K562 (cell line): ENCODE results near the gene OLFML2B. TPM values are rescaled to one million over a fixed set of nuclear protein-coding genes. Genes with fewer than 3 reads are reported as not detected.

Source experiments
- CREM ChIP-seq: IDR thresholded peaks from 2 replicates; pipeline ENCODE4 v1.6.1; 2014; ENCODE audit warnings: antibody characterized with exemption, low read depth
- ETV6 ChIP-seq, 3 experiments: fragments of 150-350 bp in 1 of 3; sonication (generic) in 1 of 3; formaldehyde crosslinking in 1 of 3; IDR thresholded peaks; 2 replicates each; pipeline versions ENCODE4 v1.6.1 to v1.8.0; 2014 to 2022; ENCODE audit warnings: borderline replicate concordance in 2 of 3, low read depth in 2 of 3, antibody characterized with exemption in 1 of 3, low read length in 1 of 3, mild to moderate bottlenecking in 1 of 3, missing genetic modification reagents in 1 of 3
- FOS ChIP-seq: IDR thresholded peaks from 3 replicates; pipeline ENCODE4 v1.6.1; 2011; ENCODE audit not compliant: insufficient read length; ENCODE audit errors: extremely low read depth
- MEF2A ChIP-seq: IDR thresholded peaks from 2 replicates; pipeline ENCODE4 v1.6.1; 2011; ENCODE audit warnings: low read depth, mild to moderate bottlenecking, low read length, moderate library complexity; ENCODE audit not compliant: control insufficient read depth
- MEF2D ChIP-seq: conservative IDR thresholded peaks from 2 replicates; pipeline ENCODE4 v1.6.1; 2016; ENCODE audit warnings: low read depth, missing genetic modification characterization, missing compliant biosample characterization
- MYNN ChIP-seq, 2 experiments: sonication (generic); formaldehyde crosslinking in 1 of 2; IDR thresholded peaks; 2 replicates each; pipeline versions ENCODE4 v1.5.0 to v1.6.1; 2016 to 2020; ENCODE audit warnings: antibody characterized with exemption in 1 of 2, missing genetic modification reagents in 1 of 2
- NFIX ChIP-seq: fragments of 250-450 bp; sonication (Bioruptor Pico); IDR thresholded peaks from 2 replicates; pipeline ENCODE4 v1.4.0; 2020; ENCODE audit warnings: low read depth, mild to moderate bottlenecking, moderate library complexity
- POLR2H ChIP-seq: IDR thresholded peaks from 2 replicates; pipeline ENCODE4 v1.6.1; 2016; ENCODE audit warnings: missing genetic modification characterization, low read depth, mild to moderate bottlenecking, control low read depth, missing compliant biosample characterization, moderate library complexity
- PPARD ChIP-seq: fragments of 250-450 bp; sonication (Bioruptor Pico); IDR thresholded peaks from 2 replicates; pipeline ENCODE4 v1.8.0; 2022; ENCODE audit warnings: inconsistent platforms, mild to moderate bottlenecking, moderate library complexity
- SMAD4 ChIP-seq: fragments of 250-450 bp; sonication (Bioruptor Pico); conservative IDR thresholded peaks from 2 replicates; pipeline ENCODE4 v1.8.0; 2021; ENCODE audit warnings: inconsistent platforms, mild to moderate bottlenecking, moderate library complexity
- TAF1 ChIP-seq: IDR thresholded peaks from 2 replicates; pipeline ENCODE4 v1.6.1; 2011; ENCODE audit warnings: mild to moderate bottlenecking, low read length, moderate library complexity; ENCODE audit not compliant: insufficient read depth, control insufficient read depth, severe bottlenecking; ENCODE audit errors: extremely low read depth
- TBL1XR1 ChIP-seq, 2 experiments: IDR thresholded peaks; 2 replicates each; pipeline ENCODE4 v1.6.1; 2012; ENCODE audit warnings: improper control_type of control experiment in 2 of 2, low read length in 2 of 2, mild to moderate bottlenecking in 1 of 2
- TEAD1 ChIP-seq, 2 experiments: fragments of 450-650 bp in 1 of 2; sonication (generic) in 1 of 2; formaldehyde crosslinking; IDR thresholded peaks; 2 replicates each; pipeline versions ENCODE4 v1.4.0 to v1.8.0; 2020 to 2022; ENCODE audit warnings: mild to moderate bottlenecking in 2 of 2, missing genetic modification reagents in 1 of 2
- ZNF24 ChIP-seq: fragments of 450-650 bp; IDR thresholded peaks from 2 replicates; pipeline ENCODE4 v1.6.1; 2016
- ZNF263 ChIP-seq: sonication (generic); formaldehyde crosslinking; IDR thresholded peaks from 2 replicates; pipeline ENCODE4 v1.8.0; 2022; ENCODE audit warnings: mild to moderate bottlenecking, missing genetic modification reagents, borderline replicate concordance
- ZNF830 ChIP-seq: fragments of 250-450 bp; sonication (Bioruptor Pico); IDR thresholded peaks from 2 replicates; pipeline ENCODE4 v1.5.0; 2021; ENCODE audit warnings: mild to moderate bottlenecking
- polyA plus RNA-seq, 8 experiments: library from polyadenylated mRNA; depleted of rRNA in 4 of 8; stranded (reverse) in 5 of 8; unstranded in 3 of 8; fragments of >200 nt; fragmentation: Nextera tagmentation in 2 of 8; fragmentation: Illumina TruSeq in 1 of 8; extraction: Ambion mirVana in 2 of 8; extraction: Trizol in 1 of 8; gene quantifications; 2 replicates each; pipeline versions ENCODE4 v1.2.1 to v1.2.3, GENCODE V29; 2011 to 2014; ENCODE audit warnings: inconsistent platforms in 1 of 8, missing spikeins in 1 of 8
- total RNA-seq, 7 experiments: library from RNA; depleted of rRNA in 6 of 7; stranded (reverse); fragments of >200 nt in 6 of 7; fragmentation: Illumina TruSeq in 2 of 7; extraction: Trizol in 2 of 7; gene quantifications; 2 replicates each; pipeline versions ENCODE4 v1.2.1 to v1.2.3, GENCODE V29; 2011 to 2021; ENCODE audit warnings: low replicate concordance in 1 of 7
- TF ChIP-seq, protein P1 (sequence below): sonication (generic); formaldehyde crosslinking; IDR thresholded peaks from 2 replicates; pipeline ENCODE4 v1.5.0; 2020; ENCODE audit warnings: missing genetic modification reagents
- TF ChIP-seq, protein P2 (sequence below), 2 experiments: IDR thresholded peaks; 2 replicates each; pipeline ENCODE4 v1.6.1; 2011; ENCODE audit warnings: borderline replicate concordance in 1 of 2, control low read depth in 1 of 2, low read depth in 1 of 2, low read length in 1 of 2, mild to moderate bottlenecking in 1 of 2, mixed read lengths in 1 of 2, moderate library complexity in 1 of 2; ENCODE audit not compliant: insufficient read depth in 1 of 2, insufficient read length in 1 of 2, poor library complexity in 1 of 2, severe bottlenecking in 1 of 2; ENCODE audit errors: extremely low read depth in 1 of 2
- TF ChIP-seq, protein P3 (sequence below): fragments of 250-450 bp; sonication (Bioruptor Pico); IDR thresholded peaks from 2 replicates; pipeline ENCODE4 v1.6.1; 2021; ENCODE audit warnings: mild to moderate bottlenecking
- TF ChIP-seq, protein P4 (sequence below), 3 experiments: IDR thresholded peaks in 2 of 3; conservative IDR thresholded peaks in 1 of 3; 2 replicates each; pipeline ENCODE4 v1.5.1; 2011 to 2012; ENCODE audit warnings: low read length in 3 of 3, mild to moderate bottlenecking in 3 of 3, control low read depth in 2 of 3, improper control_type of control experiment in 1 of 3, inconsistent platforms in 1 of 3, low read depth in 1 of 3, mixed read lengths in 1 of 3, moderate library complexity in 1 of 3; ENCODE audit not compliant: insufficient read depth in 2 of 3
- TF ChIP-seq, protein P5 (sequence below): sonication (generic); formaldehyde crosslinking; IDR thresholded peaks from 2 replicates; pipeline ENCODE4 v1.8.1; 2023; ENCODE audit warnings: mild to moderate bottlenecking, missing genetic modification reagents

The OLFML2B gene
- total and polyA plus RNA-seq, 9 of the 15 experiments (the other 6 are each of a cell fraction or from before 2014, with no cell fraction given) = not detected

DNA sequence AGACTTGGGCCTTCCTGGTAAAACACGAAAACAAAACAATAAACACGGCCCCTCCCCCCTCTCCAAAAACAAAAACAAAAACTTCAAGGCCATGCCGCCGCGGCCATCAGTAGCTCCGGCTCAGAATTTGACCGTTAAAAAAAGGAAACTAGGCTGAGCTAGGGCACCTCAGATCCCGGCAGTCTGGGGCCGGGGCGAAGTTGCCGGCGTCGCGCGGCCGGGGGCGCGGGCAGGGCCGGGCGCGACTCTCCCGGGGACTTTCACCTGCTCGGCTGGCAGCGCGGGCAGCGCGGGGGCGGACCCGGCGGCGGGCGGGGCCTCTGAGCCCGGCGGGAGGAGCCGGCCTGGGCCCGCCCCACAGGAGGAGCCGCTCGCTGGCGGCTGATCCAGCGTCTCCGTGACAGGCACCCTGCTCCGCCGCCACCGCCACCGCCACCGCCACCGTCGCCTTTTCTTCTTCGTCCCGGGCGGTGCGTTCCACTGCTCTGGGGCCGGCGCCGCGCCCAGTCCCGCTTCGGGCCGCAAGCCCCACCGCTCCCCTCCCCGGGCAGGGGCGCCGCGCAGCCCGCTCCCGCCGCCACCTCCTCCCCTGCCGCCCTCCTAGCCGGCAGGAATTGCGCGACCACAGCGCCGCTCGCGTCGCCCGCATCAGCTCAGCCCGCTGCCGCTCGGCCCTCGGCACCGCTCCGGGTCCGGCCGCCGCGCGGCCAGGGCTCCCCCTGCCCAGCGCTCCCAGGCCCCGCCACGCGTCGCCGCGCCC, 45.8 kb upstream of the OLFML2B start, which contains the start of gene NOS1AP (continued):
- TF ChIP-seq ZNF24 = no peak
- TF ChIP-seq TBL1XR1 (IDR thresholded peaks at IDR 0.05; ENCODE audit: low read length in 2 of 2) = no peak
- no peak for TF ChIP-seq POLR2H (tag)
- TF ChIP-seq, protein P1, sequence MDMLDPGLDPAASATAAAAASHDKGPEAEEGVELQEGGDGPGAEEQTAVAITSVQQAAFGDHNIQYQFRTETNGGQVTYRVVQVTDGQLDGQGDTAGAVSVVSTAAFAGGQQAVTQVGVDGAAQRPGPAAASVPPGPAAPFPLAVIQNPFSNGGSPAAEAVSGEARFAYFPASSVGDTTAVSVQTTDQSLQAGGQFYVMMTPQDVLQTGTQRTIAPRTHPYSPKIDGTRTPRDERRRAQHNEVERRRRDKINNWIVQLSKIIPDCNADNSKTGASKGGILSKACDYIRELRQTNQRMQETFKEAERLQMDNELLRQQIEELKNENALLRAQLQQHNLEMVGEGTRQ = no peak
- TF ChIP-seq NFIX (CRISPR knock-in tag) = no peak
- TF ChIP-seq ETV6 (IDR thresholded peaks at IDR 0.05; ENCODE audit: borderline replicate concordance in 1 of 2, low read depth in 2 of 2, low read length in 1 of 2) = no peak
- TF ChIP-seq ETV6 (CRISPR knock-in tag; IDR thresholded peaks at IDR 0.05; ENCODE audit: borderline replicate concordance) = no peak
- TF ChIP-seq MYNN (IDR thresholded peaks at IDR 0.05) = no peak
- no peak for TF ChIP-seq MYNN (CRISPR knock-in tag; IDR thresholded peaks at IDR 0.05)
- no peak for TF ChIP-seq PPARD (CRISPR knock-in tag)
- TF ChIP-seq TEAD1 (CRISPR knock-in tag; IDR thresholded peaks at IDR 0.05) = no peak
- TF ChIP-seq, protein P2, sequence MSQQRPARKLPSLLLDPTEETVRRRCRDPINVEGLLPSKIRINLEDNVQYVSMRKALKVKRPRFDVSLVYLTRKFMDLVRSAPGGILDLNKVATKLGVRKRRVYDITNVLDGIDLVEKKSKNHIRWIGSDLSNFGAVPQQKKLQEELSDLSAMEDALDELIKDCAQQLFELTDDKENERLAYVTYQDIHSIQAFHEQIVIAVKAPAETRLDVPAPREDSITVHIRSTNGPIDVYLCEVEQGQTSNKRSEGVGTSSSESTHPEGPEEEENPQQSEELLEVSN (IDR thresholded peaks at IDR 0.05; ENCODE audit: borderline replicate concordance in 1 of 2, extremely low read depth in 1 of 2, insufficient read depth in 1 of 2, insufficient read length in 1 of 2, low read depth in 1 of 2, low read length in 1 of 2, poor library complexity in 1 of 2, severe bottlenecking in 1 of 2) = peak; percentile 26 to 60
- TF ChIP-seq CREM = 0 out of 2 replicates have a peak, but pooled peaks have one; percentile 5
- TF ChIP-seq SMAD4 = 0 out of 2 replicates have a peak, but pooled peaks have one; percentile 17
- TF ChIP-seq, protein P3, sequence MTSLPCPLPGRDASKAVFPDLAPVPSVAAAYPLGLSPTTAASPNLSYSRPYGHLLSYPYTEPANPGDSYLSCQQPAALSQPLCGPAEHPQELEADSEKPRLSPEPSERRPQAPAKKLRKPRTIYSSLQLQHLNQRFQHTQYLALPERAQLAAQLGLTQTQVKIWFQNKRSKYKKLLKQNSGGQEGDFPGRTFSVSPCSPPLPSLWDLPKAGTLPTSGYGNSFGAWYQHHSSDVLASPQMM (CRISPR knock-in tag) = no peak
- no peak for TF ChIP-seq MEF2D (tag)
- TF ChIP-seq, protein P4, sequence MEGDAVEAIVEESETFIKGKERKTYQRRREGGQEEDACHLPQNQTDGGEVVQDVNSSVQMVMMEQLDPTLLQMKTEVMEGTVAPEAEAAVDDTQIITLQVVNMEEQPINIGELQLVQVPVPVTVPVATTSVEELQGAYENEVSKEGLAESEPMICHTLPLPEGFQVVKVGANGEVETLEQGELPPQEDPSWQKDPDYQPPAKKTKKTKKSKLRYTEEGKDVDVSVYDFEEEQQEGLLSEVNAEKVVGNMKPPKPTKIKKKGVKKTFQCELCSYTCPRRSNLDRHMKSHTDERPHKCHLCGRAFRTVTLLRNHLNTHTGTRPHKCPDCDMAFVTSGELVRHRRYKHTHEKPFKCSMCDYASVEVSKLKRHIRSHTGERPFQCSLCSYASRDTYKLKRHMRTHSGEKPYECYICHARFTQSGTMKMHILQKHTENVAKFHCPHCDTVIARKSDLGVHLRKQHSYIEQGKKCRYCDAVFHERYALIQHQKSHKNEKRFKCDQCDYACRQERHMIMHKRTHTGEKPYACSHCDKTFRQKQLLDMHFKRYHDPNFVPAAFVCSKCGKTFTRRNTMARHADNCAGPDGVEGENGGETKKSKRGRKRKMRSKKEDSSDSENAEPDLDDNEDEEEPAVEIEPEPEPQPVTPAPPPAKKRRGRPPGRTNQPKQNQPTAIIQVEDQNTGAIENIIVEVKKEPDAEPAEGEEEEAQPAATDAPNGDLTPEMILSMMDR (IDR thresholded peaks at IDR 0.05 in 2 of 3, conservative IDR thresholded peaks at IDR 0.05 in 1 of 3; ENCODE audit: insufficient read depth in 2 of 3, low read depth in 1 of 3, low read length in 3 of 3) = peak in 1 of 3 experiments; percentile 17; a peak in 1 of 6 replicates
- no peak for TF ChIP-seq FOS
- TF ChIP-seq, protein P5, sequence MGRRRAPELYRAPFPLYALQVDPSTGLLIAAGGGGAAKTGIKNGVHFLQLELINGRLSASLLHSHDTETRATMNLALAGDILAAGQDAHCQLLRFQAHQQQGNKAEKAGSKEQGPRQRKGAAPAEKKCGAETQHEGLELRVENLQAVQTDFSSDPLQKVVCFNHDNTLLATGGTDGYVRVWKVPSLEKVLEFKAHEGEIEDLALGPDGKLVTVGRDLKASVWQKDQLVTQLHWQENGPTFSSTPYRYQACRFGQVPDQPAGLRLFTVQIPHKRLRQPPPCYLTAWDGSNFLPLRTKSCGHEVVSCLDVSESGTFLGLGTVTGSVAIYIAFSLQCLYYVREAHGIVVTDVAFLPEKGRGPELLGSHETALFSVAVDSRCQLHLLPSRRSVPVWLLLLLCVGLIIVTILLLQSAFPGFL (CRISPR knock-in tag) = no peak
- TF ChIP-seq ZNF263 (CRISPR knock-in tag) = no peak; the same call in 1 of the 2 replicates
- no peak for TF ChIP-seq ZNF830 (CRISPR knock-in tag)
- TF ChIP-seq TAF1 = no peak
- no peak for TF ChIP-seq MEF2A
